Fibroblast of lung (primary cell): ENCODE measurements around the gene TTL. TPM values are rescaled to one million over a fixed set of nuclear protein-coding genes. Genes with fewer than 3 reads are reported as not detected.
A peak's percentile ranks its signal among the peaks of the same experiment; 100 is the strongest.
"Not testable (repeated sequence)": the region's sequence is repeated elsewhere in the genome, so short reads cannot be mapped to it uniquely, and the experiment has no call there.

Experiments
- DNase-seq, 2 donors: peaks; one replicate each; pipeline versions ENCODE4 v3.0.0 to v3.0.0-alpha.2; 2010; ENCODE audit warnings: low read depth in 2 of 2
- H2AFZ ChIP-seq: 2 replicates; pipeline ENCODE4 v1.5.1; 2012; ENCODE audit warnings: low read length, control low read depth, inconsistent platforms
- H3K27ac ChIP-seq: 2 replicates; pipeline ENCODE4 v1.5.1; 2011; ENCODE audit warnings: low read length, control low read depth; ENCODE audit not compliant: insufficient read depth
- H3K27me3 ChIP-seq: 2 replicates; pipeline ENCODE4 v1.5.1; 2011; ENCODE audit warnings: mild to moderate bottlenecking, low read length; ENCODE audit not compliant: control insufficient read depth, insufficient read depth
- H3K36me3 ChIP-seq: 2 replicates; pipeline ENCODE4 v1.5.1; 2011; ENCODE audit warnings: low read length; ENCODE audit not compliant: control insufficient read depth, insufficient read depth
- H3K4me1 ChIP-seq: 2 replicates; pipeline ENCODE4 v1.5.1; 2011; ENCODE audit warnings: low read length; ENCODE audit not compliant: control insufficient read depth, insufficient read depth; ENCODE audit errors: extremely low read depth
- H3K4me2 ChIP-seq: 2 replicates; pipeline ENCODE4 v1.5.1; 2011; ENCODE audit warnings: low read length, control low read depth; ENCODE audit not compliant: insufficient read depth; ENCODE audit errors: extremely low read depth
- H3K4me3 ChIP-seq, 4 experiments: fragments of 200-600 bp in 1 of 4; sonication (generic) in 1 of 4; replicated peaks in 1 of 4; 2 replicates each; pipeline ENCODE4 v1.5.1; 2011 to 2016; ENCODE audit warnings: low read length in 4 of 4, low read depth in 3 of 4, mild to moderate bottlenecking in 3 of 4, control low read depth in 2 of 4, inconsistent platforms in 1 of 4, mixed read lengths in 1 of 4; ENCODE audit not compliant: insufficient read depth in 1 of 4; ENCODE audit errors: control extremely low read depth in 1 of 4
- H3K79me2 ChIP-seq: 2 replicates; pipeline ENCODE4 v1.5.1; 2012; ENCODE audit warnings: mild to moderate bottlenecking, low read length, inconsistent platforms; ENCODE audit not compliant: control insufficient read depth, insufficient read depth
- H3K9ac ChIP-seq: 2 replicates; pipeline ENCODE4 v1.5.1; 2011; ENCODE audit warnings: mild to moderate bottlenecking, low read length, control low read depth; ENCODE audit not compliant: insufficient read depth
- H3K9me3 ChIP-seq: 2 replicates; pipeline ENCODE4 v1.5.1; 2012; ENCODE audit warnings: low read depth, low read length; ENCODE audit not compliant: control insufficient read depth, insufficient read depth
- H4K20me1 ChIP-seq: 2 replicates; pipeline ENCODE4 v1.5.1; 2011; ENCODE audit warnings: low read length; ENCODE audit not compliant: control insufficient read depth, insufficient read depth; ENCODE audit errors: extremely low read depth
- EZH2 ChIP-seq: IDR thresholded peaks from 2 replicates; pipeline ENCODE4 v1.5.1; 2012; ENCODE audit warnings: low read length, control low read depth, mild to moderate bottlenecking; ENCODE audit errors: missing control alignments
- polyA plus RNA-seq, 2 donors: library from polyadenylated mRNA; depleted of rRNA in 1 of 2; stranded (reverse) in 1 of 2; unstranded in 1 of 2; fragments of >200 nt; gene quantifications; 2 replicates each; pipeline ENCODE4 v1.2.1, GENCODE V29; 2011 to 2012; ENCODE audit warnings: missing spikeins in 1 of 2
- total RNA-seq: library from RNA; depleted of rRNA; stranded (reverse); fragments of >200 nt; gene quantifications from 2 replicates; pipeline ENCODE4 v1.2.1, GENCODE V29; 2014
- TF ChIP-seq, protein P1 (sequence below), 2 donors: IDR thresholded peaks in 1 of 2; conservative IDR thresholded peaks in 1 of 2; 1 replicate in 1 of 2; 2 replicates in 1 of 2; pipeline ENCODE4 v1.5.1; 2011 to 2012; ENCODE audit warnings: low read length in 2 of 2, control low read depth in 1 of 2, inconsistent platforms in 1 of 2, low read depth in 1 of 2, mild to moderate bottlenecking in 1 of 2

The TTL gene
- total and polyA plus RNA-seq, 2 donors (not counting 1 experiment from before 2014, with no cell fraction given) = 28.2 to 30.9 TPM

- Histone ChIP-seq H3K27me3 (no peaks in the 10 kb centered on the region), H2AFZ (no peak overlapping the region), H3K4me1 (peaks cover 5% of the 10 kb centered on the region), H3K9me3 (no peaks in the 10 kb centered on the region), H3K4me3 (no peak overlapping the region), H3K27ac (no peak overlapping the region), H3K9ac (no peak overlapping the region), H3K79me2 (peaks cover 6% of the 10 kb centered on the region), H3K4me2 (no peak overlapping the region), H3K36me3 (peaks cover 4% of the 10 kb centered on the region), H4K20me1 (no peaks in the 10 kb centered on the region)
- TF ChIP-seq, protein P1, sequence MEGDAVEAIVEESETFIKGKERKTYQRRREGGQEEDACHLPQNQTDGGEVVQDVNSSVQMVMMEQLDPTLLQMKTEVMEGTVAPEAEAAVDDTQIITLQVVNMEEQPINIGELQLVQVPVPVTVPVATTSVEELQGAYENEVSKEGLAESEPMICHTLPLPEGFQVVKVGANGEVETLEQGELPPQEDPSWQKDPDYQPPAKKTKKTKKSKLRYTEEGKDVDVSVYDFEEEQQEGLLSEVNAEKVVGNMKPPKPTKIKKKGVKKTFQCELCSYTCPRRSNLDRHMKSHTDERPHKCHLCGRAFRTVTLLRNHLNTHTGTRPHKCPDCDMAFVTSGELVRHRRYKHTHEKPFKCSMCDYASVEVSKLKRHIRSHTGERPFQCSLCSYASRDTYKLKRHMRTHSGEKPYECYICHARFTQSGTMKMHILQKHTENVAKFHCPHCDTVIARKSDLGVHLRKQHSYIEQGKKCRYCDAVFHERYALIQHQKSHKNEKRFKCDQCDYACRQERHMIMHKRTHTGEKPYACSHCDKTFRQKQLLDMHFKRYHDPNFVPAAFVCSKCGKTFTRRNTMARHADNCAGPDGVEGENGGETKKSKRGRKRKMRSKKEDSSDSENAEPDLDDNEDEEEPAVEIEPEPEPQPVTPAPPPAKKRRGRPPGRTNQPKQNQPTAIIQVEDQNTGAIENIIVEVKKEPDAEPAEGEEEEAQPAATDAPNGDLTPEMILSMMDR (conservative IDR thresholded peaks at IDR 0.05 in 1 of 2, IDR thresholded peaks at IDR 0.05 in 1 of 2; ENCODE audit: low read depth in 1 of 2, low read length in 2 of 2) = no peak
- TF ChIP-seq EZH2 = no peak
- no peak for DNase-seq
Measured at GRCh38 chr2:112494828-112495227, 12.9 kb downstream of the TTL start.

DNA sequence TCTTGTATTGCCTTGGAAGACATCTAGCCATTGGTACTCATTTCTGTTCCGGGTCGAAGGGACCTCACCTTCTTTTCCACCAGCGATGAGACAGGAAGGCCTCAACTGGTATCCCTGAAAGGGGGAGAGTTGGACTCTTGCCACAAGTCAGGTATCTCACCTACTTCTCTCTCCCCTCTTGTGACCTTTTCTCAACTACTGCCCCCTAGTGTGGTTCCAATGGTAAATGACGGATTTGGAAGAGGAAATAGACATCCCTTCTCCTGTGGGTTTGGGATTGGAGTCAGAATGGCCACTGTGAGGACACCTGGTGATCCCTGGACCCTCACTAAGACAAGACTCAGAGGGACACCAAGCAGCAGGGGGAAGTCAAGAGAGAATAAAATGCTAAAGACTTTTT lies 13.9 kb downstream of the TTL start:
- not testable (repeated sequence) for H3K27me3 ChIP-seq, H4K20me1 ChIP-seq, H3K4me1 ChIP-seq, H2AFZ ChIP-seq, H3K36me3 ChIP-seq, DNase-seq, H3K79me2 ChIP-seq, H3K4me2 ChIP-seq, H3K4me3 ChIP-seq, H3K9ac ChIP-seq, H3K27ac ChIP-seq, H3K9me3 ChIP-seq

DNA sequence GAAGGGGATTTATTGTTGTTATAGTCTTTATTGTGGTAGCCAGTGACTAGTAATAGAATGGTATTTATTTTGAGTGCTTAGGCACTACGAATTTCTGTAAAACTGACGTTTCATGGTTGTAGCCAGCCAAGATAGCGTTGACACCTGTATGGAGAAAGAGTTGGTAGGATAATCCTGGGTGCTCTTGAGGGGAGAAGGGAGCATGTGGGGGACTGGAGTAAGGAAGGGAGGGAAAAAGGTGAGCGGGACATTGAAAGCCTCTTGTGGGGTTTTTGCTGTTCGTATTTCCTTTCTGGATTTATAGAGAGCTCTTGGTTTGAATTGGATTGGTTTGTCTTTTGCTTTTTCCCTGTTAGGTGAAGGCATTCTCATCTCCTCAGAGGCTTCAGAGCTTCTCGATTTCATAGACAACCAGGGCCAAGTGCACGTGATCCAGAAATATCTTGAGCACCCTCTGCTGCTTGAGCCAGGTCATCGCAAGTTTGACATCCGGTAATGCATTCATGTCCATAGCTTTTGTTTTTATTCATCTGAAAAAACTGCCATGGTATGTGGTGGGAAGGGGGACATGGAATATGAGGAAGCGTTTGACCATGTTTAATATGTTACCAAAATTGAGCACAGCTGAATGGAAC lies 19.0 kb downstream of the TTL start:
- H3K36me3 ChIP-seq, H3K79me2 ChIP-seq, H3K9ac ChIP-seq, H3K9me3 ChIP-seq, H4K20me1 ChIP-seq, H3K27me3 ChIP-seq, H3K27ac ChIP-seq, H3K4me3 ChIP-seq, H3K4me1 ChIP-seq, H2AFZ ChIP-seq, H3K4me2 ChIP-seq: not testable (repeated sequence)
- peak; percentile 27 to 50 for DNase-seq
- TF ChIP-seq, protein P1 (conservative IDR thresholded peaks at IDR 0.05 in 1 of 2, IDR thresholded peaks at IDR 0.05 in 1 of 2; ENCODE audit: low read depth in 1 of 2, low read length in 2 of 2) = peak; percentile 11 to 35

DNA sequence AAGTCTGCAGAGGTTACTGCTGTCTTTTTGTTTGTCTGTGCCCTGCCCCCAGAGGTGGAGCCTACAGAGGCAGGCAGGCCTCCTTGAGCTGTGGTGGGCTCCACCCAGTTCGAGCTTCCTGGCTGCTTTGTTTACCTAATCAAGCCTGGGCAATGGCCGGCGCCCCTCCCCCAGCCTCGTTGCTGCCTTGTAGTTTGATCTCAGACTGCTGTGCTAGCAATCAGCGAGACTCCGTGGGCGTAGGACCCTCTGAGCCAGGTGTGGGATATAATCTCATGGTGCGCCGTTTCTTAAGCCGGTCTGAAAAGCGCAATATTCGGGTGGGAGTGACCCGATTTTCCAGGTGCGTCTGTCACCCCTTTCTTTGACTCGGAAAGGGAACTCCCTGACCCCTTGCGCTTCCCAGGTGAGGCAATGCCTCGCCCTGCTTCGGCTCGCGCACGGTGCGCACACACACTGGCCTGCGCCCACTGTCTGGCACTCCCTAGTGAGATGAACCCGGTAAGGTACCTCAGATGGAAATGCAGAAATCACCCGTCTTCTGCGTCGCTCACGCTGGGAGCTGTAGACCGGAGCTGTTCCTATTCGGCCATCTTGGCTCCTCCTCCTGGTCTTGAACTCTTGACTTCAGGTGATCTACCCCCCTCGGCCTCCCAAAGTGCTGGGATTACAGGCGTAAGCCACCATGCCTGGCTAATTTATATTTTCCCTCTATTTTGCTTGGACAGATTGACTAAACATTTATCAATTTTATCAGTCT lies 27.5 kb downstream of the TTL start:
- H2AFZ ChIP-seq, H3K4me2 ChIP-seq, H4K20me1 ChIP-seq, H3K4me1 ChIP-seq, DNase-seq, H3K79me2 ChIP-seq, H3K27me3 ChIP-seq, H3K27ac ChIP-seq, H3K4me3 ChIP-seq, H3K36me3 ChIP-seq, H3K9me3 ChIP-seq, H3K9ac ChIP-seq: not testable (repeated sequence)
